IMR-90 (cell line): ENCODE measurements around the gene OR4N5. TPM values are rescaled to one million over a fixed set of nuclear protein-coding genes. Genes with fewer than 3 reads are reported as not detected.

Experiments
- ATAC-seq: fragments of 200-7000 bp; cut with Tn5 transposase; 2 replicates; pipeline ENCODE4 v1.9.1; 2020; ENCODE audit warnings: low read depth, mild to moderate bottlenecking, moderate library complexity
- BruUV-seq: library from RNA; stranded (reverse); fragments of 400-500 nt; replicated peaks from 2 replicates; lab custom pipeline; 2021; lab: Mats Ljungman, UMichigan
- CTCF ChIA-PET: fragments of 300-600 bp; formaldehyde crosslinking; extraction: SDS; loops from one replicate; lab custom pipeline; 2021; ENCODE audit warnings: antibody characterized with exemption; lab: Yijun Ruan, JAX
- POLR2A ChIA-PET: fragments of 300-600 bp; sonication (Branson Sonifier 250); formaldehyde crosslinking; loops from one replicate; lab custom pipeline; 2022; ENCODE audit warnings: antibody characterized with exemption; ENCODE audit not compliant: unreplicated experiment; lab: Charles Lee
- DNase-seq: peaks from one replicate; pipeline ENCODE4 v3.0.0; 2013
- H2AFZ ChIP-seq: replicated peaks from 2 replicates; pipeline ENCODE3; 2013; ENCODE audit warnings: low read length, mild to moderate bottlenecking; ENCODE audit not compliant: poor library complexity
- H2AK5ac ChIP-seq: 2 replicates; pipeline ENCODE4 v1.6.1; 2013; ENCODE audit warnings: low read depth, low read length, inconsistent platforms
- H2AK9ac ChIP-seq: replicated peaks from 2 replicates; pipeline ENCODE3; 2013; ENCODE audit warnings: mild to moderate bottlenecking, low read depth, low read length, moderate library complexity; ENCODE audit not compliant: poor library complexity
- H2BK120ac ChIP-seq: 2 replicates; pipeline ENCODE4 v1.6.1; 2013; ENCODE audit warnings: low read depth, low read length, inconsistent platforms
- H2BK15ac ChIP-seq: 3 replicates; pipeline ENCODE4 v1.6.1; 2013; ENCODE audit warnings: low read depth, low read length, inconsistent platforms
- H2BK20ac ChIP-seq: 2 replicates; pipeline ENCODE4 v1.6.1; 2013; ENCODE audit warnings: low read depth, mild to moderate bottlenecking, inconsistent platforms, low read length, moderate library complexity
- H2BK5ac ChIP-seq: 2 replicates; pipeline ENCODE4 v1.6.1; 2013; ENCODE audit warnings: mild to moderate bottlenecking, low read depth, low read length, inconsistent platforms; ENCODE audit not compliant: poor library complexity, severe bottlenecking
- H3K14ac ChIP-seq: replicated peaks from 2 replicates; pipeline ENCODE4 v1.6.1; 2013; ENCODE audit warnings: low read depth, low read length, inconsistent platforms
- H3K18ac ChIP-seq: 2 replicates; pipeline ENCODE4 v1.6.1; 2013; ENCODE audit warnings: low read depth, low read length, control low read depth
- H3K23ac ChIP-seq: 2 replicates; pipeline ENCODE4 v1.6.1; 2013; ENCODE audit warnings: low read depth, low read length, inconsistent platforms
- H3K27ac ChIP-seq: 2 replicates; pipeline ENCODE4 v1.5.1; 2013; ENCODE audit warnings: mild to moderate bottlenecking, control low read depth, low read length; ENCODE audit not compliant: insufficient read depth
- H3K27me3 ChIP-seq: 2 replicates; pipeline ENCODE4 v1.6.1; 2013; ENCODE audit warnings: low read length; ENCODE audit not compliant: control insufficient read depth, insufficient read depth
- H3K36me3 ChIP-seq: 2 replicates; pipeline ENCODE4 v1.6.1; 2013; ENCODE audit warnings: low read length, mixed read lengths; ENCODE audit not compliant: control insufficient read depth, insufficient read depth
- H3K4ac ChIP-seq: 2 replicates; pipeline ENCODE4 v1.6.1; 2013; ENCODE audit warnings: low read depth, low read length, inconsistent platforms
- H3K4me1 ChIP-seq: 2 replicates; pipeline ENCODE4 v1.6.1; 2013; ENCODE audit warnings: low read length, mixed read lengths; ENCODE audit not compliant: control insufficient read depth, insufficient read depth
- H3K4me2 ChIP-seq: 2 replicates; pipeline ENCODE4 v1.6.1; 2013; ENCODE audit warnings: low read depth, mild to moderate bottlenecking, control low read depth, low read length, moderate library complexity
- H3K4me3 ChIP-seq: 2 replicates; pipeline ENCODE4 v1.5.1; 2013; ENCODE audit warnings: low read depth, mild to moderate bottlenecking, control low read depth, low read length, moderate library complexity; ENCODE audit not compliant: insufficient read depth
- H3K56ac ChIP-seq: 2 replicates; pipeline ENCODE4 v1.6.1; 2013; ENCODE audit warnings: low read length, inconsistent platforms; ENCODE audit not compliant: insufficient read depth; ENCODE audit errors: extremely low read depth
- H3K79me1 ChIP-seq, 2 experiments: 2 replicates each; pipeline ENCODE4 v1.6.1; 2013; ENCODE audit warnings: low read length in 2 of 2, inconsistent platforms in 1 of 2, low read depth in 1 of 2
- H3K9ac ChIP-seq: 2 replicates; pipeline ENCODE4 v1.6.1; 2013; ENCODE audit warnings: low read depth, low read length, control low read depth
- H3K9me1 ChIP-seq: 2 replicates; pipeline ENCODE4 v1.6.1; 2013; ENCODE audit warnings: low read length, inconsistent platforms; ENCODE audit not compliant: insufficient read depth
- H3K9me3 ChIP-seq: 2 replicates; pipeline ENCODE4 v1.6.1; 2013; ENCODE audit warnings: low read length; ENCODE audit not compliant: control insufficient read depth, insufficient read depth
- H4K20me1 ChIP-seq: 2 replicates; pipeline ENCODE4 v1.6.1; 2013; ENCODE audit warnings: low read length, inconsistent platforms; ENCODE audit not compliant: insufficient read depth
- H4K5ac ChIP-seq: 2 replicates; pipeline ENCODE4 v1.6.1; 2013; ENCODE audit warnings: mild to moderate bottlenecking, low read depth, low read length, control low read depth
- H4K8ac ChIP-seq, 2 experiments: 2 replicates each; pipeline ENCODE4 v1.6.1; 2013; ENCODE audit warnings: low read depth in 2 of 2, low read length in 2 of 2, control low read depth in 1 of 2, inconsistent platforms in 1 of 2
- H4K91ac ChIP-seq: 2 replicates; pipeline ENCODE4 v1.6.1; 2013; ENCODE audit warnings: low read depth, low read length, inconsistent platforms; ENCODE audit not compliant: insufficient read depth
- BHLHE40 ChIP-seq: fragments of 150-350 bp; IDR thresholded peaks from 2 replicates; pipeline ENCODE4 v1.6.1; 2016; ENCODE audit warnings: mild to moderate bottlenecking, low read depth, low read length
- CEBPB ChIP-seq: IDR thresholded peaks from 2 replicates; pipeline ENCODE4 v1.6.1; 2012; ENCODE audit warnings: low read depth, low read length, improper control_type of control experiment
- CTCF ChIP-seq: conservative IDR thresholded peaks from 2 replicates; pipeline ENCODE4 v1.5.1; 2012; ENCODE audit warnings: mild to moderate bottlenecking, low read depth, low read length, improper control_type of control experiment
- NFE2L2 ChIP-seq: fragments of 150-350 bp; IDR thresholded peaks from 2 replicates; pipeline ENCODE4 v1.6.1; 2016; ENCODE audit warnings: low read depth, mild to moderate bottlenecking, low read length
- RFX5 ChIP-seq: IDR thresholded peaks from 2 replicates; pipeline ENCODE4 v1.8.0; 2012; ENCODE audit warnings: low read depth, mild to moderate bottlenecking, low read length, moderate library complexity
- WGBS, 2 experiments: methylation state at CpG; one replicate each; pipeline versions ENCODE4 v1.1.5 to v1.1.7; 2013; ENCODE audit warnings: missing lambda C conversion rate in 2 of 2; ENCODE audit not compliant: insufficient read length in 1 of 2; ENCODE audit errors: extremely low coverage in 2 of 2; 5-methylcytosine and 5-hydroxymethylcytosine counted together
- dilution Hi-C: fragments of 300-500 bp; cut with HindIII; formaldehyde crosslinking; loops from one replicate; pipeline ENCODE4 v1.14.3; 2018; ENCODE audit warnings: low sequenced_read_pairs; ENCODE audit not compliant: unreplicated experiment
- in situ Hi-C: fragments of 300-500 bp; cut with MboI; formaldehyde crosslinking; loops from 3 replicates; pipeline ENCODE4 v1.14.3; 2019; ENCODE audit warnings: low sequenced_read_pairs, inconsistent platforms, mixed read lengths
- intact Hi-C: fragments of 100-400 bp; cut with micrococcal nuclease; formaldehyde crosslinking; loops from 2 replicates; pipeline ENCODE4 v1.10.0; 2022
- polyA plus RNA-seq, 3 experiments: library from polyadenylated mRNA; depleted of rRNA; stranded (reverse); fragments of >200 nt; gene quantifications; 2 replicates each; pipeline ENCODE4 v1.2.3, GENCODE V29; 2012; ENCODE audit warnings: low replicate concordance in 1 of 3
- total RNA-seq: library from RNA; depleted of rRNA; stranded (reverse); fragments of >200 nt; gene quantifications from 2 replicates; pipeline ENCODE4 v1.2.3, GENCODE V29; 2012
- TF ChIP-seq, protein P1 (sequence below): fragments of 150-350 bp; IDR thresholded peaks from 2 replicates; pipeline ENCODE4 v1.6.1; 2017; ENCODE audit warnings: mild to moderate bottlenecking, antibody characterized with exemption, low read length, low read depth

OR4N5 gene
- total and polyA plus RNA-seq, 2 of the 4 experiments (the other 2 are of a cell fraction), result not detected

DNA sequence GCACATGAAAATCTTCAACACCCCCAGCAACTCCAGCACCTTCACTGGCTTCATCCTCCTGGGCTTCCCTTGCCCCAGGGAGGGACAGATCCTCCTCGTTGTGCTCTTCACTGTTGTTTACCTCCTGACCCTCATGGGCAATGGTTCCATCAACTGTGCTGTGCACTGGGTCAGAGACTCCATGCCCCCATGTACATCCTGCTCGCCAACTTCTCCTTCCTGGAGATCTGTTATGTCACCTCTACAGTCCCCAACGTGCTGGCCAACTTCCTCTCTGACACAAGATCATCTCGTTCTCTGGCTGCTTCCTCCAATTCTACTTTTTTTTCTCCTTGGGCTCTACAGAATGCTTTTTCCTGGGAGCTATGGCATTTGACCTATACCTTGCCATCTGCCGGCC is 40.6 kb downstream of the OR4N5 start:
- WGBS, 2 experiments, result 29% methylated on average over 1 of the region's 5 CpGs; no CpG with 5 or more reads in 1 of the 2 experiments
- Histone ChIP-seq H3K27ac (no peak overlapping the region), H3K9ac (no peak overlapping the region), H3K18ac (no peak overlapping the region), H3K23ac (no peak overlapping the region), H4K20me1 (no peaks in the 10 kb centered on the region), H2AK9ac (no peak overlapping the region), H3K36me3 (no peaks in the 10 kb centered on the region), H3K27me3 (no peaks in the 10 kb centered on the region), H2BK20ac (no peak overlapping the region), H3K4me1 (no peaks in the 10 kb centered on the region), H3K9me3 (peaks cover 5% of the 10 kb centered on the region; the same call in 1 of the 2 replicates), H2BK120ac (no peak overlapping the region), H3K4me2 (no peak overlapping the region), H4K5ac (no peak overlapping the region), H3K9me1 (no peaks in the 10 kb centered on the region), H3K79me1 (no peaks in the 10 kb centered on the region), H2AFZ (no peak overlapping the region), H3K4me3 (no peak overlapping the region), H2AK5ac (no peak overlapping the region), H3K56ac (no peak overlapping the region), H2BK5ac (no peak overlapping the region), H4K8ac (no peak overlapping the region), H4K91ac (no peak overlapping the region), H3K14ac (no peak overlapping the region), H3K4ac (no peak overlapping the region), H2BK15ac (no peak overlapping the region)
- TF ChIP-seq CTCF (no peak), BHLHE40 (no peak), CEBPB (no peak), NFE2L2 (no peak), RFX5 (no peak)
- TF ChIP-seq, protein P1, sequence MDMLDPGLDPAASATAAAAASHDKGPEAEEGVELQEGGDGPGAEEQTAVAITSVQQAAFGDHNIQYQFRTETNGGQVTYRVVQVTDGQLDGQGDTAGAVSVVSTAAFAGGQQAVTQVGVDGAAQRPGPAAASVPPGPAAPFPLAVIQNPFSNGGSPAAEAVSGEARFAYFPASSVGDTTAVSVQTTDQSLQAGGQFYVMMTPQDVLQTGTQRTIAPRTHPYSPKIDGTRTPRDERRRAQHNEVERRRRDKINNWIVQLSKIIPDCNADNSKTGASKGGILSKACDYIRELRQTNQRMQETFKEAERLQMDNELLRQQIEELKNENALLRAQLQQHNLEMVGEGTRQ, result no peak
- intact Hi-C loops, result no loop called here
- dilution Hi-C loops, result no loop called here
- ChIA-PET POLR2A (no interaction called here), CTCF (no interaction called here)
- no TSS peak for BruUV-seq
- in situ Hi-C loops, result no loop called here
- no peak for ATAC-seq
- no peak for DNase-seq
